ENCODE results near the gene LINC01488.

DNA sequence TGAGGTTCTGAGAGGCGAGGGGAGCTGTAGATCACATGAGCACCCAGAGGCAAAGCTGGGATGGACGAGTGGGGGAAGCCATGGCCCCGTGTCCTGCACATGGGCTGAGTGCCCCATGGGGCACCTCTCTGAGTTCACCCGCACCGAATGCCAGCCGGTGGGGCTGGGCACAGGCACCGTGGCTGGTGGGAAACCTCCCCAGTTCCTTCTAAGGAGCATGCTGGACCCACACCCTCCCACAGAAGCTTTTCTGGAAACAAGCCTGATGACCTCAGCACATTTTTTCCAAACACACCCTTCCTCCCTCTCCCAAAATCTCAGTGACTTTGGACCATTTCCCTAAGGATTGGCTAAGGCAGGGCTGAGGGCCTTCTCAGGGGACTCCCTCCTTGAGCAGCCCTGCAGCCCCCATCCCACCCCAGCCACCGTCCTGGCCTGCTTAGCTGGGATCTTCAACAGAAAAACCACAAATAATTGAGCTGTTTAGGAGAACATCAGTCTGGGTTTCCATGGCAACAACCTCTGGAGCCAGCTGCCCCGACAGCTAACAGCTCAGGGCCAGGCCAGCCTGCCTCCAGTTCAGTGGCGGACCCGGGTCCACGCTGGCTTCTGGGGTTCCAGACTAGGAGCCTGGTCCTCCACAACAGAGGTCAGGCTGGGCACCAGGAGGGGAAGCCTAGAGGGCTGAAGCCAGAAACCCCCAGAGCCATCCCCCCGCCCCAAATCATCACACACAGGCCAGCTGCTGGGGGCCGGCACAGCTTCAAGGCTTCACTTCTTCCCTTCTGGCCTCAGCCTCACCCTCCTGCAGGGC, 18.1 kb upstream of the LINC01488 start:
- TF ChIP-seq POLR2A (IDR thresholded peaks at IDR 0.05) (no peak), POLR2AphosphoS5 (IDR thresholded peaks at IDR 0.05) (no peak)
- TF ChIP-seq, protein P1, sequence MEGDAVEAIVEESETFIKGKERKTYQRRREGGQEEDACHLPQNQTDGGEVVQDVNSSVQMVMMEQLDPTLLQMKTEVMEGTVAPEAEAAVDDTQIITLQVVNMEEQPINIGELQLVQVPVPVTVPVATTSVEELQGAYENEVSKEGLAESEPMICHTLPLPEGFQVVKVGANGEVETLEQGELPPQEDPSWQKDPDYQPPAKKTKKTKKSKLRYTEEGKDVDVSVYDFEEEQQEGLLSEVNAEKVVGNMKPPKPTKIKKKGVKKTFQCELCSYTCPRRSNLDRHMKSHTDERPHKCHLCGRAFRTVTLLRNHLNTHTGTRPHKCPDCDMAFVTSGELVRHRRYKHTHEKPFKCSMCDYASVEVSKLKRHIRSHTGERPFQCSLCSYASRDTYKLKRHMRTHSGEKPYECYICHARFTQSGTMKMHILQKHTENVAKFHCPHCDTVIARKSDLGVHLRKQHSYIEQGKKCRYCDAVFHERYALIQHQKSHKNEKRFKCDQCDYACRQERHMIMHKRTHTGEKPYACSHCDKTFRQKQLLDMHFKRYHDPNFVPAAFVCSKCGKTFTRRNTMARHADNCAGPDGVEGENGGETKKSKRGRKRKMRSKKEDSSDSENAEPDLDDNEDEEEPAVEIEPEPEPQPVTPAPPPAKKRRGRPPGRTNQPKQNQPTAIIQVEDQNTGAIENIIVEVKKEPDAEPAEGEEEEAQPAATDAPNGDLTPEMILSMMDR (IDR thresholded peaks at IDR 0.05): no peak

Data from breast epithelium (tissue), 3 donors.